ENCODE data around the gene MRPL37. TPM values are rescaled to one million over a fixed set of nuclear protein-coding genes. Genes with fewer than 3 reads are reported as not detected.

The MRPL37 gene
- polyA plus RNA-seq, 3 donors: 76.9 to 86.6 (median 80.3) TPM

Other genes with a start within 250 kb of the MRPL37 start
- under 1 TPM in 1 of 3 donors, not detected in 2; 0.07 TPM for gene LDLRAD1, start 182.0 kb upstream of the MRPL37 start, polyA plus RNA-seq (ENCODE audit: insufficient read length in 3 of 3)
- gene TMEM59, start 147.0 kb upstream of the MRPL37 start, polyA plus RNA-seq (ENCODE audit: insufficient read length in 3 of 3): 100 to 1,000 TPM; 307 to 370 (median 331) TPM
- gene TCEANC2, start 146.6 kb upstream of the MRPL37 start, polyA plus RNA-seq (ENCODE audit: insufficient read length in 3 of 3): 1 to 10 TPM; 7.7 to 9.2 (median 8.5) TPM
- under 1 TPM; 0.04 to 0.14 (median 0.12) TPM for gene CDCP2, start 47.2 kb upstream of the MRPL37 start, polyA plus RNA-seq (ENCODE audit: insufficient read length in 3 of 3)
- gene CYB5RL, start 137 bp upstream of the MRPL37 start, polyA plus RNA-seq (ENCODE audit: insufficient read length in 3 of 3): 10 to 100 TPM in 1 of 3 donors, 1 to 10 TPM in 2; 6.5 to 10.5 (median 6.6) TPM
- 100 to 1,000 TPM; 119 to 124 (median 120) TPM for gene SSBP3, start 206.2 kb downstream of the MRPL37 start, polyA plus RNA-seq (ENCODE audit: insufficient read length in 3 of 3)

Measured in renal cortex interstitium (tissue), 3 donors.